CD4-positive, alpha-beta T cell (primary cell): ENCODE data around the gene PKD1. TPM values are rescaled to one million over a fixed set of nuclear protein-coding genes. Genes with fewer than 3 reads are reported as not detected.

ENCODE experiments used
- ATAC-seq: fragments of 200-7000 bp; cut with Tn5 transposase; one replicate; pipeline ENCODE4 v1.10.0; 2022; ENCODE audit warnings: mild to moderate bottlenecking; ENCODE audit not compliant: poor library complexity
- CTCF ChIA-PET: fragments of 350-600 bp; sonication (Branson Sonifier 250); formaldehyde crosslinking; loops from one replicate; lab custom pipeline; 2021; ENCODE audit warnings: antibody characterized with exemption, inconsistent platforms; lab: Charles Lee
- POLR2A ChIA-PET: fragments of 350-600 bp; sonication (Branson Sonifier 250); formaldehyde crosslinking; loops from one replicate; lab custom pipeline; 2021; ENCODE audit warnings: antibody characterized with exemption, inconsistent platforms; lab: Charles Lee
- DNase-seq, 14 experiments: peaks; one replicate each; pipeline ENCODE4 v3.0.0-alpha.2; 2013 to 2020; ENCODE audit warnings: mixed read lengths in 2 of 14
- H3K27ac ChIP-seq, 2 donors: one replicate each; pipeline versions ENCODE4 v1.5.1 to v1.7.0; 2013; ENCODE audit warnings: low read length in 2 of 2, low read depth in 1 of 2, mild to moderate bottlenecking in 1 of 2
- H3K27me3 ChIP-seq, 2 experiments: 1 replicate in 1 of 2; 2 replicates in 1 of 2; pipeline versions ENCODE4 v1.6.1 to v1.7.0; 2013; ENCODE audit warnings: low read length in 2 of 2, control low read depth in 1 of 2, mild to moderate bottlenecking in 1 of 2, moderate library complexity in 1 of 2; ENCODE audit not compliant: insufficient read depth in 2 of 2, control insufficient read depth in 1 of 2
- H3K36me3 ChIP-seq: one replicate; pipeline ENCODE4 v1.6.1; 2013; ENCODE audit warnings: low read length, control low read depth; ENCODE audit not compliant: insufficient read depth
- H3K4me1 ChIP-seq: one replicate; pipeline ENCODE4 v1.6.1; 2013; ENCODE audit warnings: low read length, control low read depth; ENCODE audit not compliant: insufficient read depth
- H3K4me3 ChIP-seq: one replicate; pipeline ENCODE4 v1.5.1; 2013; ENCODE audit warnings: mild to moderate bottlenecking, low read length, moderate library complexity
- H3K9me3 ChIP-seq, 2 experiments: 1 replicate in 1 of 2; 2 replicates in 1 of 2; pipeline versions ENCODE4 v1.6.1 to v1.7.0; 2013; ENCODE audit warnings: low read length in 2 of 2, mild to moderate bottlenecking in 2 of 2, control low read depth in 1 of 2, moderate library complexity in 1 of 2; ENCODE audit not compliant: control insufficient read depth in 1 of 2, insufficient read depth in 1 of 2
- H3K27ac Mint-ChIP-seq: one replicate; pipeline ENCODE4 v1.8.0; 2020; ENCODE audit warnings: mixed read lengths
- H3K27me3 Mint-ChIP-seq: one replicate; pipeline ENCODE4 v1.8.0; 2021; ENCODE audit warnings: mixed read lengths
- H3K36me3 Mint-ChIP-seq: one replicate; pipeline ENCODE4 v1.8.0; 2021; ENCODE audit warnings: low read depth, mixed read lengths
- H3K4me1 Mint-ChIP-seq: one replicate; pipeline ENCODE4 v1.8.0; 2021; ENCODE audit warnings: low read depth, mixed read lengths
- H3K4me3 Mint-ChIP-seq: one replicate; pipeline ENCODE4 v1.8.0; 2020; ENCODE audit warnings: mild to moderate bottlenecking, mixed read lengths
- H3K9me3 Mint-ChIP-seq: one replicate; pipeline ENCODE4 v1.8.0; 2020; ENCODE audit warnings: mixed read lengths
- CTCF ChIP-seq: fragments of 200-600 bp; IDR thresholded peaks from one replicate; pipeline ENCODE4 v1.8.0; 2022; ENCODE audit warnings: antibody characterized with exemption, mild to moderate bottlenecking
- intact Hi-C, 2 experiments: fragments of 100-400 bp; cut with DNase I in 1 of 2; cut with micrococcal nuclease in 1 of 2; formaldehyde crosslinking; loops; one replicate each; pipeline versions ENCODE4 v1.15.1 to v1.9.0; 2023 to 2025; cut with DNase I, micrococcal nuclease
- total RNA-seq, 174 experiments: library from RNA in 2 of 174; stranded (reverse) in 2 of 174; gene quantifications; one replicate each; pipeline ENCODE4 v1.2.3 and lab custom pipeline; 2021 to 2026

PKD1 gene
- total RNA-seq, 2 experiments from 2014 or later: 80.3 to 85.6 TPM

GRCh38 chr16:2183671-2184070 is 48.0 kb upstream of the PKD1 start:
- intact Hi-C loops: no loop called here
- no peaks in the 10 kb centered on the region for H3K27me3 ChIP-seq
- TF ChIP-seq CTCF: no peak
- CTCF ChIA-PET: no interaction called here
- Mint-ChIP-seq H3K27me3 (no peaks in the 10 kb centered on the region), H3K9me3 (no peaks in the 10 kb centered on the region), H3K36me3 (no peaks in the 10 kb centered on the region), H3K27ac (no peak overlapping the region), H3K4me1 (no peaks in the 10 kb centered on the region), H3K4me3 (no peak overlapping the region)
- no peaks in the 10 kb centered on the region for H3K4me1 ChIP-seq
- H3K36me3 ChIP-seq: no peaks in the 10 kb centered on the region
- POLR2A ChIA-PET: no interaction called here
- no peak overlapping the region for H3K27ac ChIP-seq
- ATAC-seq (no peak), DNase-seq (no peak)
- no peak overlapping the region for H3K4me3 ChIP-seq
- H3K9me3 ChIP-seq: no peaks in the 10 kb centered on the region

DNA sequence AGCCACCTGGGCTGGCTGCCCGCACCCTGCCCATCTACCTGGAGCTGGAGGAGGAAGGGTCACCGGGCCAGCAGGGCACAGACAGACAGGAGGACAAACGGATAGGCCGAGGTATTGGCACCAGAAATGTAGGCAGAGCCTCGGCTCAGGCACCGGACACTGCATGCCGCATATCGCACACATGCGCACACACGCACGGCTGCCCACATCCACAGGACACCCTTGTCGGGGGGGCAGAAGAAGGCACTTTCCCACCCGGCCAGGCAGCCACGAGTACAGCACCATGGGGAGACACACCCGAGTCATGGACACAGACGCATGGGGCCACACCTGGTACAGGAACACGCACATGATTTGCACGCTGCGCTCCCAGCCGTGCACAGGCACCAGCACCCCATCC is 46.3 kb upstream of the PKD1 start:
- POLR2A ChIA-PET: no interaction called here
- H3K9me3 ChIP-seq: no peaks in the 10 kb centered on the region
- no peak overlapping the region for H3K4me3 ChIP-seq
- no peak for ATAC-seq
- Mint-ChIP-seq H3K27ac (no peak overlapping the region), H3K27me3 (no peaks in the 10 kb centered on the region), H3K36me3 (no peaks in the 10 kb centered on the region), H3K4me1 (no peaks in the 10 kb centered on the region), H3K4me3 (no peak overlapping the region), H3K9me3 (no peaks in the 10 kb centered on the region)
- H3K4me1 ChIP-seq: no peaks in the 10 kb centered on the region
- CTCF ChIA-PET: no interaction called here
- no peak for TF ChIP-seq CTCF
- intact Hi-C loops: no loop called here
- H3K36me3 ChIP-seq: no peaks in the 10 kb centered on the region
- no peak for DNase-seq
- no peak overlapping the region for H3K27ac ChIP-seq
- H3K27me3 ChIP-seq: no peaks in the 10 kb centered on the region

GRCh38 chr16:2180962-2181923 is 45.5 kb upstream of the PKD1 start:
- ATAC-seq: no peak
- H3K4me1 Mint-ChIP-seq: no peaks in the 10 kb centered on the region
- intact Hi-C loops: no loop called here
- H3K27ac Mint-ChIP-seq: no peak overlapping the region
- DNase-seq: no peak
- POLR2A ChIA-PET: no interaction called here
- Histone ChIP-seq H3K4me3 (no peak overlapping the region), H3K9me3 (no peaks in the 10 kb centered on the region), H3K36me3 (peaks cover 3% of the 10 kb centered on the region), H3K4me1 (no peaks in the 10 kb centered on the region), H3K27ac (no peak overlapping the region), H3K27me3 (no peaks in the 10 kb centered on the region)
- no peaks in the 10 kb centered on the region for H3K9me3 Mint-ChIP-seq
- H3K36me3 Mint-ChIP-seq: no peaks in the 10 kb centered on the region
- no peak overlapping the region for H3K4me3 Mint-ChIP-seq
- no peak for TF ChIP-seq CTCF
- H3K27me3 Mint-ChIP-seq: no peaks in the 10 kb centered on the region
- CTCF ChIA-PET: no interaction called here
